LNCaP clone FGC (cell line): ENCODE data around the gene EDN2.

Experiments used
- DNase-seq: peaks from one replicate; pipeline ENCODE4 v3.0.0-alpha.2; 2011; ENCODE audit warnings: low read depth
- H3K4me3 ChIP-seq: 2 replicates; pipeline ENCODE4 v1.5.1; 2011; ENCODE audit warnings: mild to moderate bottlenecking, low read depth, low read length, control low read depth
- TF ChIP-seq, protein P1 (sequence below): IDR thresholded peaks from 2 replicates; pipeline ENCODE4 v1.5.1; 2012; ENCODE audit warnings: mild to moderate bottlenecking; ENCODE audit not compliant: control insufficient read depth, insufficient read depth; ENCODE audit errors: extremely low read depth

Gene EDN2

DNA sequence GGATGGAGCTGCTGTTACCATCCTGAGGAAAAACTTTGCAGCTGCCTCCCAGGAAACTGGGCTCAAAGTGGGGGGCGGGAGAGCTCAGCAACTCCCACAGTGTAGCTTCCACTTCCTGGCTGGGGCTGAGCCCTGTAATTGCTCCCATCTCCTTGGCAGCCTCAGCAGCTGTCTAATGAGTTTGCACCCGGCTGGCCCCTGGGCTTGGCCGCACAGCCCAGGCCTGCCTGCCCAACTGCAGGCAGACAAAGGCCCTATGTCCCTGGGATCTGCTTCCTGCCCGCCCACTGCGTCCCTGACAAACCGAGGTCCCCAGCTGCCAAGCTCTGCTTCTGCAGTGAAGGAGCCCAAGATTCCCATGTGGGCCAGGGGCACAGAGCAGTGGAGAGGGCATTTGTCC lies 30.1 kb downstream of the EDN2 start:
- TF ChIP-seq, protein P1, sequence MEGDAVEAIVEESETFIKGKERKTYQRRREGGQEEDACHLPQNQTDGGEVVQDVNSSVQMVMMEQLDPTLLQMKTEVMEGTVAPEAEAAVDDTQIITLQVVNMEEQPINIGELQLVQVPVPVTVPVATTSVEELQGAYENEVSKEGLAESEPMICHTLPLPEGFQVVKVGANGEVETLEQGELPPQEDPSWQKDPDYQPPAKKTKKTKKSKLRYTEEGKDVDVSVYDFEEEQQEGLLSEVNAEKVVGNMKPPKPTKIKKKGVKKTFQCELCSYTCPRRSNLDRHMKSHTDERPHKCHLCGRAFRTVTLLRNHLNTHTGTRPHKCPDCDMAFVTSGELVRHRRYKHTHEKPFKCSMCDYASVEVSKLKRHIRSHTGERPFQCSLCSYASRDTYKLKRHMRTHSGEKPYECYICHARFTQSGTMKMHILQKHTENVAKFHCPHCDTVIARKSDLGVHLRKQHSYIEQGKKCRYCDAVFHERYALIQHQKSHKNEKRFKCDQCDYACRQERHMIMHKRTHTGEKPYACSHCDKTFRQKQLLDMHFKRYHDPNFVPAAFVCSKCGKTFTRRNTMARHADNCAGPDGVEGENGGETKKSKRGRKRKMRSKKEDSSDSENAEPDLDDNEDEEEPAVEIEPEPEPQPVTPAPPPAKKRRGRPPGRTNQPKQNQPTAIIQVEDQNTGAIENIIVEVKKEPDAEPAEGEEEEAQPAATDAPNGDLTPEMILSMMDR, result no peak
- no peak overlapping the region for H3K4me3 ChIP-seq
- DNase-seq, result no peak

DNA sequence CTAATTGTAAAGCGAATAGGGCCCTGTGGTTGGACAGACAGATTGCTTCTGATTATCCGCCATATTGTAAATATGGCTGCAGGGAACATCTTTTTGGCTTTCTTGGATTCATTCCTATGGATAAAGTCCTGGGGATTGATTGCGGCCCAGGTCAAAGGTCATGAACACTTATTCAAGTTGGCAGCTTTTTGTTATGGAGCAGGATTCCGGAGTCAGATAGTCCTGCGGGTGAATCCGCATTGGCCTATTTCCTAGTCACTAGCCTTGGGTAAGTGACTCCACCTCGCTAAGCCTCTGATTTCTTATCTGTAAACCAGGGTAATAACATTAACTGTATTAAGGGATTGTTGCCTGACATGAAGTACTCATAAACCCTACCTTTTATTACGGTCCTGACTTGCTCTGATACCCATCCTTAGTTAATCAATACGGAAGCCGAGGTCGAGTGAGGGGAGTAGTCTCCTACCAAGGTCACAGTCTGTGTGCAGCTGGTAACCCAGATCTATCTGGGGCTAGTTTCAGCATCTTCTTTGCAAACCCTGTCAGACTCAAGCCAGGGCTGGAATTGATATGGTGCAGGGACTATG lies 31.7 kb downstream of the EDN2 start:
- TF ChIP-seq, protein P1, result no peak
- H3K4me3 ChIP-seq, result no peak overlapping the region
- DNase-seq, result no peak

DNA sequence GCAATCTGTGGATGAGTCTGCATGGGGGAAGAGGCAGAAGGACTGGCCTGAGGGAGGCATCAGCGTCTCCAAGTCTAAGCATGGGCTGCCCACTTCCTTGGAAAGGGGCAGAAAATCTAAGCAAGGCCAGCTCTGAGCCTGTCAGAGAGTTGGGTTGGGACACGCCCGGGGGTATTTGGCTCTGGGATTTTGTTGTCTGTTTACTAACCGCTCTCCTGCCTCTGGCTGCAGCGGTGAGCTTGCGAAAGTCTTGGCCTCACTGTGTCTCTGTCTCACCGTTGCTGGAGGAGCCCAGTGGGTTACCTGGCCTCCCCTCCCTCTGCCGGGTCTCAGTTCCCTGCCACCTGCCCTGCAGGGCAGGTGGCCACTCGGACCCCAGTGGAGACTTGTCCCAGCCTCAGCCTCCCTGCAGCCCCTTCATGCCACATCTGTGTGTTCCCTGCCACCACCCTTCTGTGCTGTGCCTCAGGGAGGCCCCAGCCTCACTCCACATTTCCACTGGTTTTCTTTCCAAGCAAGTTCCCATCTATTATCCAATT lies 33.7 kb downstream of the EDN2 start:
- H3K4me3 ChIP-seq, result no peak overlapping the region
- DNase-seq, result peak; percentile 30
- TF ChIP-seq, protein P1, result 0 out of 2 replicates have a peak, but pooled peaks have one; percentile 12

DNA sequence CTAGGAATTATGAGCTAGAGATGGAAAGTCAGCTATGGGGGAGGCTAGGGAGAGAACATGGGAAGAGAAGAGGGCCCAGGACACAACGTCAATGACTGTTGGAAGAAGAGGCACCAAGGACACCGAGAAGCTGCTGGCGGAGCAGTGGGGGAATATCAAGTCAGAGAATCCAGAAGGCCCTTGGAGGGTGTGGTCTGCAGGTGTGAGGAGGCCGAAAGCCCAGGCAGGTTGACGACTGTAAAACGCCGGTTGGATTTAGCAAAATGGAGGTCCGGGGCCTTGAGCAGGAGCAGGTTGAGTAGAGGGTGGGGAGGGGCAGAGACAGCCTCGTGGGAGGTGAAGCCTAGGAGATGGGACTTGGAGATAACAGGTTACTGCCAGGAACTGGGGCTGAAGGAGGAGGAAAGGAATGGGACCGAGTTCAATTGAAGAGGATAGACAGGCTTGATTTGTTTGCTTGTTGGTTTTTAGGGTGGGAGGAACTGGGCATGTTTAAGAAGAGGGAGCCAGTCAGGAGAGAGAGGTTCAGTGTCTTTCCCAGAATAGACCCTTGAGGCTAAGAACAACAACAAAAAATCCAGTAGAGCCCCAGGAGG lies 35.1 kb downstream of the EDN2 start:
- DNase-seq, result peak; percentile 85
- TF ChIP-seq, protein P1, result no peak
- no peak overlapping the region for H3K4me3 ChIP-seq

DNA sequence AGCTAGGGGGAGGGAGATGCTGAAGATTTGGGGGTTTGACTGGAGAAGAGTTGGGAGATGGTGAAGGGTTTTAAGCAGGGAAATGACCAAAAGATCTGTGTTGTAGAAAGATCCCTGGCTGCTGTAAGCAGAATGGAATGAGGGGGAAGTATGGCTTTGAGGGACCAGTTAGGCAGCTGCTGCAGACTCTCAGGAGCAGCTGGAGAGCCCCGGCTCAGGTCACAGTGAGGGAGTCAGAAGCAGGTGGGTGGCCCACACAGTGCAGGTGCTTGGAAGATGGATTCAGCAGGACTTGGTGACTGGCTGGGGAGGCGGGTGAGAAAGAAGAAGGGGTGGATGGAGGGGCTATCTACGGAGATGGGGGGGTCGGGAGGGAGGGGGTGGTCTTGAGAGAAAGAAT lies 35.7 kb downstream of the EDN2 start:
- no peak overlapping the region for H3K4me3 ChIP-seq
- DNase-seq, result no peak
- TF ChIP-seq, protein P1, result no peak

DNA sequence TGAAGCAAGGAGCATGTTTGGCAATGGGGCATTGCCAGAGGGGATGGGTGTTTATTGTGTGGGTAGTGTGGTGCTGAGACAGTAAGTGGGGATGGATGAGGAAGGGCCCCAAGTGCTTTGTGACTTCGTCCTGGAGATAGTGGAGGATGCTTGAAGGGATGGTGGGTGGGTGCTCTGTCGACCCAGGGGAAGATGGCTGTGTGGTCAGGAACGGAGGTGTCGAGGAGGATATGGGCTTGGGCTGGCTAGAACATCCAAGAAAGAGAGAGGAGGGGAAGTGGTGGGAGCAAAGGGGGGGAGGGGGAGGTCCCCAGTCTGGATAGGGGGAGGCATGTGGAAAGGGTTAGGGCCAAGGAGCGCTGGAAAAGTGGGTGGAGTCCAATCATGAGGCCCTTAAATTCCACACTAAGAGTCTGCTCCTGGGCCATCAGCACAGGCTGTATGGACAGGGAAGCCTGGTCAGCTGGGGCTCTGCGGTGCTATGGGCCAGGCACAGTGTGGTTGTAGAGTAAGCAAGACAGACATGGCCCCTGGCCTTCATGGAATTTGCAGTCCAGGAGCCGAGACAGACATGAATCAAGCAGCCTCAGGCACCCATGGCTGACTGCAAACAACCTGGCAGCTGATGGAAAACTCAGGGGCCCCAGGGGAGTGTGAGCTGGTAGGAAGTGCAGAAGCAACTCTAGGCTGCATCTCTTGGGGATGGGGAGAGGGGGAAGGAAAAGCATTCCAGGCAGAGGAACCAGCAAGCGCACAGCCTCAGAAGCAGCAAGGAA lies 36.3 kb downstream of the EDN2 start:
- TF ChIP-seq, protein P1, result no peak
- DNase-seq, result no peak
- H3K4me3 ChIP-seq, result no peak overlapping the region
